ENCODE results near the gene SLC34A1.

DNA sequence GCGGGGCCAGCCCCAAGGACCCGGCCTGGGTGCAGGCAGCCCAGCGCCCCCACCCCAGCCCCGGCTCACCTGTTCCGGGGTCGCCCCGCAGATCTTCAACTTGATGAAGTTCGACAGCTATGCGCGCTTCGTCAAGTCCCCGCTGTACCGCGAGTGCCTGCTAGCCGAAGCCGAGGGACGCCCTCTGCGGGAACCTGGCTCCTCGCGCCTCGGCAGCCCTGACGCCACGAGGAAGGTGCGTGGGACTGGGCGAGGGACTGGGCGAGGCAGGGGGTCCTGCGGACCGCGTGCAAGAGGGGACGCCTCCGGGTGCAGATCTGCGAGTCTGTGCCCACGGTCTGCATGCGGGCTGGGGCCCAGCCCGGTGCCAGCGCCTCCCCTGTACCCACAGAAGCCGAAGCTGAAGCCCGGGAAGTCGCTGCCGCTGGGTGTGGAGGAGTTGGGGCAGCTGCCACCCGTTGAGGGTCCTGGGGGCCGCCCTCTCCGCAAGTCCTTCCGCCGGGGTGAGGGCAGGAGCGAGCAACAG is 16.8 kb upstream of the SLC34A1 start:
- TF ChIP-seq, protein P1, sequence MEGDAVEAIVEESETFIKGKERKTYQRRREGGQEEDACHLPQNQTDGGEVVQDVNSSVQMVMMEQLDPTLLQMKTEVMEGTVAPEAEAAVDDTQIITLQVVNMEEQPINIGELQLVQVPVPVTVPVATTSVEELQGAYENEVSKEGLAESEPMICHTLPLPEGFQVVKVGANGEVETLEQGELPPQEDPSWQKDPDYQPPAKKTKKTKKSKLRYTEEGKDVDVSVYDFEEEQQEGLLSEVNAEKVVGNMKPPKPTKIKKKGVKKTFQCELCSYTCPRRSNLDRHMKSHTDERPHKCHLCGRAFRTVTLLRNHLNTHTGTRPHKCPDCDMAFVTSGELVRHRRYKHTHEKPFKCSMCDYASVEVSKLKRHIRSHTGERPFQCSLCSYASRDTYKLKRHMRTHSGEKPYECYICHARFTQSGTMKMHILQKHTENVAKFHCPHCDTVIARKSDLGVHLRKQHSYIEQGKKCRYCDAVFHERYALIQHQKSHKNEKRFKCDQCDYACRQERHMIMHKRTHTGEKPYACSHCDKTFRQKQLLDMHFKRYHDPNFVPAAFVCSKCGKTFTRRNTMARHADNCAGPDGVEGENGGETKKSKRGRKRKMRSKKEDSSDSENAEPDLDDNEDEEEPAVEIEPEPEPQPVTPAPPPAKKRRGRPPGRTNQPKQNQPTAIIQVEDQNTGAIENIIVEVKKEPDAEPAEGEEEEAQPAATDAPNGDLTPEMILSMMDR (IDR thresholded peaks at IDR 0.05; ENCODE audit: insufficient read depth, low read depth, low read length), result no peak
- TF ChIP-seq EZH2 (IDR thresholded peaks at IDR 0.05; ENCODE audit: insufficient read depth, low read length), result no peak

All from astrocyte (in vitro differentiated cells and primary cell).